ENCODE data around the gene MAP3K3. TPM values are rescaled to one million over a fixed set of nuclear protein-coding genes. Genes with fewer than 3 reads are reported as not detected.

MAP3K3 gene
- total and polyA plus RNA-seq, 2 donors (not counting 3 experiments of a cell fraction or from before 2014, with no cell fraction given) = 56.6 to 81.0 TPM

GRCh38 chr17:63672856-63673255 lies 50.6 kb downstream of the MAP3K3 start:
- Histone ChIP-seq H2AFZ (ENCODE audit: low read depth, low read length) (no peak overlapping the region), H3K79me2 (ENCODE audit: control insufficient read depth, insufficient read depth, low read length) (peaks cover 6% of the 10 kb centered on the region), H3K4me2 (ENCODE audit: insufficient read depth, low read length) (no peak overlapping the region), H3K9me3 (replicated peaks; ENCODE audit: control insufficient read depth, insufficient read depth, low read length) (no peaks in the 10 kb centered on the region), H4K20me1 (replicated peaks; ENCODE audit: control insufficient read depth, extremely low read depth, insufficient read depth, low read length) (no peaks in the 10 kb centered on the region), H3K36me3 (ENCODE audit: control insufficient read depth in 2 of 2, extremely low read depth in 1 of 2, insufficient read depth in 2 of 2, low read length in 2 of 2) (peaks cover 8 to 21% of the 10 kb centered on the region in 2 experiments), H3K4me1 (ENCODE audit: control insufficient read depth, extremely low read depth, insufficient read depth, low read length) (peaks cover 36% of the 10 kb centered on the region), H3K9ac (replicated peaks; ENCODE audit: extremely low read depth, insufficient read depth, low read length) (no peak overlapping the region), H3K4me3 (replicated peaks in 1 of 3; ENCODE audit: insufficient read depth in 1 of 3, low read depth in 1 of 3, low read length in 3 of 3) (no peak overlapping the region), H3K9me1 (replicated peaks; ENCODE audit: control insufficient read depth, extremely low read depth, insufficient read depth, low read length) (no peaks in the 10 kb centered on the region), H3K27ac (ENCODE audit: insufficient read depth, low read depth, low read length) (no peak overlapping the region), H3K27me3 (ENCODE audit: control insufficient read depth in 2 of 2, insufficient read depth in 2 of 2, low read length in 2 of 2) (no peaks in the 10 kb centered on the region)
- FAIRE-seq (no peak), DNase-seq (ENCODE audit: low read depth, low spot score) (no peak)
- TF ChIP-seq FOS (IDR thresholded peaks at IDR 0.05; ENCODE audit: borderline replicate concordance, insufficient read depth, low read length) (no peak), JUN (IDR thresholded peaks at IDR 0.05; ENCODE audit: borderline replicate concordance, insufficient read depth, insufficient read length, low read depth) (no peak), MYC (IDR thresholded peaks at IDR 0.05; ENCODE audit: low read depth, low read length) (no peak), POLR2AphosphoS5 (IDR thresholded peaks at IDR 0.05; ENCODE audit: insufficient read depth, low read depth, low read length) (no peak), GATA2 (IDR thresholded peaks at IDR 0.05; ENCODE audit: insufficient read depth, insufficient read length, low read depth, low read length) (no peak), CTCF (IDR thresholded peaks at IDR 0.05; ENCODE audit: extremely low read depth in 1 of 2, insufficient read depth in 1 of 2, low read depth in 1 of 2, low read length in 2 of 2) (no peak), EZH2 (IDR thresholded peaks at IDR 0.05; ENCODE audit: borderline replicate concordance, low read depth, low read length, severe bottlenecking) (no peak), POLR2A (IDR thresholded peaks at IDR 0.05; ENCODE audit: low read depth, low read length) (no peak)
- TF ChIP-seq, protein P1, sequence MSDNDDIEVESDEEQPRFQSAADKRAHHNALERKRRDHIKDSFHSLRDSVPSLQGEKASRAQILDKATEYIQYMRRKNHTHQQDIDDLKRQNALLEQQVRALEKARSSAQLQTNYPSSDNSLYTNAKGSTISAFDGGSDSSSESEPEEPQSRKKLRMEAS (IDR thresholded peaks at IDR 0.05; ENCODE audit: insufficient read depth, insufficient read length) = no peak
- no TSS peak for BruUV-seq (replicated peaks)
- ChIA-PET CTCF (interaction anchor here (0.5 kb wide), 1 partner anchor 51 kb away, joined by 3 read pairs; the partner anchor contains the start of gene MAP3K3), POLR2A (interaction anchor here (0.7 kb wide), 1 partner anchor 48 kb away, joined by 3 read pairs; no protein-coding TSS in a partner anchor)
- intact Hi-C loops (cut with micrococcal nuclease) = no loop called here
- dilution Hi-C loops (cut with MboI; ENCODE audit: extremely low pct_ligation_motif_present, low sequenced_read_pairs) = no loop called here
